Myocyte (in vitro differentiated cells): ENCODE data around the gene TPRG1. TPM values are rescaled to one million over a fixed set of nuclear protein-coding genes. Genes with fewer than 3 reads are reported as not detected.

Experiments used
- DNase-seq: peaks from one replicate; pipeline ENCODE4 v3.0.0-alpha.2; 2012; ENCODE audit warnings: low read depth
- total RNA-seq: library from RNA; depleted of rRNA; stranded (reverse); fragments of >200 nt; gene quantifications from 2 replicates; pipeline ENCODE4 v1.2.3, GENCODE V29; 2014

Gene TPRG1
- total RNA-seq, 1 donor from 2014 or later = 3.1 TPM

DNA sequence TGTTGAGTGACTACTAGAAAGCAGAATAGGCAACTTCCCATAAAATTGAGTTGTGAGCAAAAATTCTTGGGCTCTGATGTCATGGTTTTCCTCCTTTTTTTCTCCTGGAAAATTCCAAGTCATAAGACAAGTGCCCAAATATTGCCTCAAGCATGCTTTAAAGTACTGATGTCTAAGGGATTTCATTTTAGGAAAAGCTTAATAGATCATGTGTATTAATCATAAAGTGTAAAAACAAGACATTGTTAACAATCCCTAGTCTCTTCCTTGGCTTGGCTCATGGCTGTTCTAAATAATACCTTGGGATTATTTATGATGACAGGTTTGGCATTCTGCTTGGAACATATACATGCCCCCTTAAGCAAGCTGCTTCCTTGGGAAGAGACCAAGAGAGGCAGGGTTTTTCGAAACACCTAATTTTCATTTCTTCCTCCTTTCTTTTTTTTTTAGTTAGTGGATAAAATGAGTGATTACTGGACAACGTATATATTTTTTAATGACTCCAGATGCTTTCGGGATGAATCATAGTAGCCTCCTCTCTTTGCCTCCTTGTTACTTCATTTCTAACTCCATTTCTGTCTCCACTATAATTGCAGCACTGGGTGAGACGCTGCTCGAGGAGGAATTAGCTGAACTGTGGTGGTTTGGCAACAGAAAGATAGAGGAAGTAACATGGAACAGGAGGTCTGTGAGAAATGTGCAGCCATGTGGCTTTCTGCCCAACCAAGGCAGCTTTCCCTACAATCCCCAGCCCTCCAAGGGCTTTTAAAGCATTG, 104.9 kb downstream of the TPRG1 start:
- DNase-seq = peak; percentile 64

DNA sequence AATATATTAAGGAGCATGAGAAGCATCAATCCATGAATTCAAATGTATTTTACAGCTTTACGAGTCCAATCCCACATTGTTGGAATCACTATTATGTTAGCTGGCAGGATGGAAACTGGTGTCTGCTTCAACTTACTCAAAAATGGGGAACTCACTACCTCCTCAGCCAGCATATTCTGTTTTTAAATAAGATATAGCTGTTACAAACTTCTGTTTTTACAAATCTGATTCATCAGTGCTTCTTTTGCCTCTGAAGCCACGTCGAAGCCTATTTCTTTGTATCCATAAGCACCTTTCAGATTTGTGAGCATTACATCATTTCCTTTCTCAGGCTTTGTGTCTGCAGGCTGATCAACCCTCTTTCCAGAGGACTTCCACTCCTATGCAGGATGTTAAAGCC, 105.9 kb downstream of the TPRG1 start:
- DNase-seq = no peak

- no peak for DNase-seq
These were observed 106.5 kb downstream of the TPRG1 start for GRCh38 chr3:189278221-189278620.

GRCh38 chr3:189282189-189282588, 110.4 kb downstream of the TPRG1 start:
- no peak for DNase-seq

DNA sequence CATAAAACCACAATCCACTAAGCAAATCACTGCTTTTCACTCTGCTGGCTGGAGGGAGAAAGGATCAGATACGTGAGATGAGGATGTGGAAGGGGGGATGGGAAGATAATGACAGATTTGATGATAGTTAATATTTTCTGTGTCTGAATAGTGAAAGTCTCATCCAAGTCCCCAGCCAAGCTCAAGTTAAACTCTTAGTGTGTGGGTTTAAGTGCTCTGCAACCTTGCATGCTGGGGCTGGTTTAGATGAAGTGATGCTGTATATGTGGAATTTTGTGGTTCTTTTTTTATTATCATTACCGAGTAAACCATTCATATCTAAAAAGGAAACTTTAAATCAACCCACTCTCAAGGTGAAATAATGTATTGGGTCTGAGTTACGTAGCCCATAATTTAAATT, 111.0 kb downstream of the TPRG1 start:
- no peak for DNase-seq

GRCh38 chr3:189286188-189286587, 114.4 kb downstream of the TPRG1 start:
- no peak for DNase-seq

DNA sequence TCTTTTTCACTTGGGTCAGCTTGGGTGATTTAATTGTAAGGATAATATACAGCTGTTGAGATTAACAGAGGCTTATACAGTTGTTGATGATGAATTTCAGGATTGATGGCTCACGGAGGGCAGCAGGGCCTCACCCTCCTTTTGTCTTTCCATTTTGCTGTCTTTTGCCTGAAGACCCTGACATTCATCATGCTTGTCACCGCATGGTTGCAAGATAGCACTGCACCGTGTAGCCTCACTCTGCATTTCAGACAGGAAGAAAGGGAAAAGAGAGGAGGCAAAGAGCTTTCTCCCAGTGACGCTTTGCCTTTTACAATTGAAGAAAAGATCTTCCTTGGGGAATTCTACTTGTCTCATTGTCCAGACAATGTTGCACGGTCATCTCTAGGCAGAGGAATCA, 115.1 kb downstream of the TPRG1 start:
- no peak for DNase-seq

DNA sequence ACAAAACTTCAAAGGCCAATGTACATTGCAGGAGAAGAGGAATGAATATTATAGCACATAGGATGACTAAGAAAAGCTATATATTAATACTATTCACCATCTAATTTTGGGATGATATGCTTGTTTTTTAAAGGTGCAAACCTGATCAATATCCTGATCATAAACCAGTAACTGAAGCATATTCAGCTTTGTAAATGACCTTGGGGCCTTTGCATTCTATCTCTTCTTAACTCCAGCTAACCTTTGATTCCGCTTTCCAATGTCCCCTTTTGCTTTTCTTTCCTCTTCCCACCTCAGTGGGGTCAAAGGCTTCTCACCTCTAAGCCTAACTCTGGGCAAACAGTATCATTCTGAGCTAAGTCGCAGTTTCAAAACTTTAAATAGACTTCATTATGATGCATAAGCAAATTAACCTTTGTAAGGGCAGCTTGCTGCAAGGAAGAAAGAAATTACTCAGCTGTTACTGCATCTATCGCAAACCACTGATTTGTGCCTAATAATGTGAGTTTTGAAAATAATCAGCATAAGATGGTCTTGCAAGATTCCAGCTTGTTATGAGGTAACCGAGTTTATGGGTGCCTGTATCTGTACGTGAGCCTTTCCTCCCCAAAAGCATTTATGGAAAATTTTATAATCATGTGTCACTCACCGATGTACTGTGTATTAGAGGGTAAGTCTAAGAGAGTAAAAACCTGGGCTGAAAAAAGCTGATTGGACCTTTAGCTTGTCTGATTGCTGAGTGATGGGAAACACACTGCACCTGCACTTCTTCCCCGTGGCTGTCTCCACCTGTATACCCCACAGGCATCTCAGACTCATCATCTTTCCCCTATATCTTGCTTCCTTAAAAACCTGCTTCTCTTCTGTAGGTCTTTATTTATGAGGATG, 116.8 kb downstream of the TPRG1 start:
- no peak for DNase-seq

DNA sequence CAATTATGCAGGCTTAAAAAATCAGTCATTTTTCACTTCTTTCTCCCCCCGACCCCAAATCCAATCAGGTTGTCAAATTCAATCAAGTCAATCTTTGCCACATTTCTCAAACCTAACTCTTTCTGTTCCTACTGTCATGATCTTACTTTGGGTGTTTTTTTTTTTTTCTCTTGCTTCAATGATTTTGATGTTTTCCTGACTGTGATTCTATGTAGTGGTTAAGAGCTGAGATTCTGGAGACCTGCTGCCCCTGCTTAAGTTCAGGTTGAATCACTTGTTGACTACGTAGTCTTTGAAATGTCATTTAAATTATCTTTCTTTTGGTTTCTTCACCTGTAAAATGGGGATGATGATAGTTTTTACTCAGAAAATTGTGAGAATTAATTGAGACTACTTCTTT, 117.5 kb downstream of the TPRG1 start:
- no peak for DNase-seq

- DNase-seq = no peak
These were observed 121.1 kb downstream of the TPRG1 start for GRCh38 chr3:189292667-189293484.

- DNase-seq = no peak
These were observed 122.9 kb downstream of the TPRG1 start for GRCh38 chr3:189294649-189295048.

GRCh38 chr3:189295089-189295488, 123.3 kb downstream of the TPRG1 start:
- no peak for DNase-seq

- no peak for DNase-seq
These were observed 126.2 kb downstream of the TPRG1 start for GRCh38 chr3:189297932-189298331.

GRCh38 chr3:189298469-189299375, 127.0 kb downstream of the TPRG1 start:
- DNase-seq = no peak

- DNase-seq = no peak
These were observed 128.6 kb downstream of the TPRG1 start for GRCh38 chr3:189300345-189300744.

- no peak for DNase-seq
These were observed 129.7 kb downstream of the TPRG1 start for GRCh38 chr3:189301479-189301878.

- no peak for DNase-seq
These were observed 131.8 kb downstream of the TPRG1 start for GRCh38 chr3:189303584-189303983.

DNA sequence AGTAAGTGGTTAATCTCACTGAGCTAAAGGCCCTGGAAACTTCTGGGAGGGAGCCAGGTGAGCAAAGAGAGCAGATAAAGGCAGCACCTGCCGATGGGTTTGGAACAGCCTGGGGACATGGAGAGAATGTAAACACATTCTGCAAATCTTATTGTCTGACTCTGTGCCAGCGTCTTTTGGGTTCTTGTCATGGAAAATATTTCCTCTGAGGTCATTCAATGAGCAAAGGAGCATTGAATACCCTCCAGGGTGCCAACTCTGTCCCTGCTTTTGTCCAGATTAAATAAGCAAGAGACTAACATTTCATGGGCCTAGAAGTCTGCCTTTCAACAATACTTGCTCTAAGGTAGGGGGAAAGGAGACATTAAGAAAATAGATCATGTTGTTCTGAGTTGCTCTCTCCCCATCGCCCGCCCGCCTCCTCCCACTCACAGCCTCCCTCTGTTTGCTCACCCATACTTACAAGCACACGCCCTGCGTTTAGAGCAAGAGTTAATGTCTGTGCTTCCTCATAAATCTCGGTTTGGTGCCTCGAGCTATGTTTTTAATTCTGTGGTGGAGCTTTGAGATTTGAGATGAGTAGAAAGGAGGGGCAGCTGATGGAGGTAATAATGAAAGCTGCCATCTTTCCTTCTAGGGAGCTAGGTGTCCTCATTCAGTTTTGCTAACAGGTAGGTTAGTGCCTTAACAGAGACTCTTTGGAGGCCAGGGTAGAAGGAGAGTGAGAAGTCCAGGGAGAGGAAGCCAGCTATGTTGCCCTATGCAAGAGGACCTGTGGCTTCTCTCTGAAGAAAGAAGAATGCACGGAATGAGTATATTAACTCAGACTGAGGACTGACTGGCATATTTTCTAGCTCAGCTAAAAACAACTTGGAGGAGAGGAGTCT, 132.9 kb downstream of the TPRG1 start:
- peak; percentile 30 for DNase-seq

DNA sequence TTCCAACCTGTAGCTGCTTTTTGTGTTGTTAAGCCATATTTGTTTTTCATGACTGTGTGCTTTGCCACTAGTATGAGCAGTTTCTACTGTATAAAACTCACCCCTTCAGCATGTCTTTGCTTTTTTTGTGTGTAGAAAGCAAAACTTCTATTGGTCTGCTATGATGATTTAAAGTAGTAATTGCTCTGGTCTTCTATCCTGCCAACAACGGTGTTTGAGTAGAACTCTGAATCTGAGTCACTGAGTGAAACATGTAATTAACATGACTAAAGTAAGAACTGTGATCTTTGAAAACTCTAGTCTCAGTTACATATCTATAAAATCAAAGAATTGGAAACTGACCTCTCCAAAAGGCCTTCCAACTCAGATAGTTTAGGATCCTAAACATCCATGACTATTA, 133.6 kb downstream of the TPRG1 start:
- DNase-seq = no peak

GRCh38 chr3:189307963-189308362, 136.2 kb downstream of the TPRG1 start:
- no peak for DNase-seq
